NT2/D1 (cell line): ENCODE results near the gene RFLNA.

Source experiments
- YY1 ChIP-seq: IDR thresholded peaks from 2 replicates; pipeline ENCODE4 v1.6.1; 2011; ENCODE audit not compliant: insufficient read length, insufficient read depth
- ZNF274 ChIP-seq: IDR thresholded peaks from 2 replicates; pipeline ENCODE4 v1.6.1; 2011; ENCODE audit warnings: mild to moderate bottlenecking, low read depth, low read length

- TF ChIP-seq ZNF274, result no peak
- no peak for TF ChIP-seq YY1
These were observed 62.7 kb downstream of the RFLNA start for GRCh38 chr12:124357616-124358015.
